Smooth muscle cell of the brain vasculature (primary cell): Measurements from ENCODE around the gene CHMP4A.
"Not testable (repeated sequence)": the region's sequence is repeated elsewhere in the genome, so short reads cannot be mapped to it uniquely, and the experiment has no call there.

Experiments used
- DNase-seq: peaks from one replicate; pipeline ENCODE4 v3.0.0-alpha.2; 2012; ENCODE audit warnings: low read depth, low spot score

CHMP4A gene

DNA sequence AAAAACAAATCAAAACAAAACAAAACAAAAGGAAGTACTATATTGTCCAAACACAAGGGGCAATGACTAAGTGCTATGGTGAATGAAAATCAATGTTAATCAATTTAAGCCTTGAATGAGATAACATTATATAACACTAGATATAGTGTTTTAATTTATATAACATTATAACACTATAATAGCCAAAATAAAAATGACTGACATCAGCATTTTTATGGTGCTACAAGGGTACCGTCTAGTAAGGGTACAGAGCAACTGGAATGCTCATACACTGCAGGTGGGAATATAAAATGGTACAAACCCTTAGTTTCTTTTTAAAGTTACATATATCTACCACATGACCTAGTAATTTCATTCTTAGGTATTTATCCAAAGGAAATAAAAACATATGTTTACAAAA is 13.2 kb upstream of the CHMP4A start:
- no peak for DNase-seq

DNA sequence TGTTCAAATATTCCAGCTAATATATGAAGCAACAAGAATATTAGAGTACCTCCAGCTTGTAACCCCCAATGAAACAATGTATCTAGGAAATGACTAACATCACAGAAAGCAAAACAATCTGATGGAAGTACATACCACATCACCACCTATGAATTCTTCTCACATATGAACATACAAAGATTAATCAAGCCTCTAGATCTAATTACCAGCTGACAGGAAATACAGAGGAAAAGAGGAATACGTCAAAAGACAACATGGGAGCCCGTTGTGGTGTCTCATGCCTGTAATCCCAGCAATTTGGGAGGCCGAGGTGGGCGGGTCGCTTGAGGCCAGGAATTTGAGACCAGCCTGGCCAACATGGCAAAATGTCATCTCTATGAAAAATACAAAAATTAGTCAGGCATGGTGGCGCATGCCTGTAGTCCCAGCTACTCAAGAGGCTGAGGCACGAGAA is 11.4 kb upstream of the CHMP4A start:
- no peak for DNase-seq

DNA sequence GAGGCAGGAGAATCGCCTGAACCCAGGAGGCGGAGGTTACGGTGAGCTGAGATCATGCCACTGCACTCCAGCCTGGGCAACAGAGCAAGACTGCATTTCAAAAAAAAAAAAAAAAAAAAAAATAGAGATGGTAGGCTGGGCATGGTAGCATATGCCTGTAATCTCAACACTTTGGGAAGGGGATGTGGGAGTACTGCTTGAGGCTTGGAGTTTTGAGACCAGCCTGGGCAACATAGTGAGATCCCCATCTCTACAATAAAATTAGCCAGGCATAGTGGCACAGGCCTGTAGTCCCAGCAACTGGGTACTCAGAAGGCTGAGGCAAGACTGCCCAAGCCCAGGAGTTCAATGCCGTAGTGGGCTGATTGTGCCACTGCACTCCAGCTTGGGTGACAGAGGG is 9.7 kb upstream of the CHMP4A start:
- not testable (repeated sequence) for DNase-seq

DNA sequence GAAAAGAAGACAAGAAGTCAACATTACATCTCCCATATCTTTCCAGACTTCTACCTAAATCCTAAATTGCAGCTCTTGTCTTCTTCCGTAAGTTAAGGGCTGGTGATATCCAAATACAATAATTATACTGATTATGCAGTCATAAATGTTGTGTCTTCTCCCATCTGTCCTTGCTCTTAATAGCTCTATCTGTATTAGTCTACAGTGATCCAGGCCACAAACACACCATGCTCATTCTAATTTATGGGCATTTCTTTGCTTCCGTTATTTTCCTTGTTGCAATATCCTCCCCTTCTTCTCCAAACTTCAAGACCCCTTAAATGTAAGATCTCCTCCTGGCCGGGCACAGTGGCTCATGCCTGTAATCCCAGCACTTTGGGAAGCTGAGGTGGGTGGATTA is 6.2 kb upstream of the CHMP4A start:
- DNase-seq: no peak

DNA sequence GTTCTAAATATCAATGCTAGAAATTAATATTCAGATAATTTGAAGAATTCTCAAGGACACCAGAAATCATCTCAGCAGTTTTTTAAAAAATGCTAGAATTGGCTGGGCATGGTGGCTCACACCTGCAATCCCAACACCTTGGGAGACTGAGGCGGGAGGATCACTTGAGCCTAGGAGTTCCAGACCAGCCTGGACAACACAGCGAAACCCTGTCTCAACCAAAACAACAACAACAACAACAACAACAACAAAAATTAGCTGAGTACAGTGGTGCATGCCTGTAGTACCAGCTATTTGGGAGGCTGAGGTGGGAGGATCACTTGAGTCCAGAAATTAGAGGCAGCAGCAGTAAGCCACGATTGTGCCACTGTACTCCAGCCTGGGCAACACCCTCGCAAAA is 5.8 kb upstream of the CHMP4A start:
- no peak for DNase-seq

DNA sequence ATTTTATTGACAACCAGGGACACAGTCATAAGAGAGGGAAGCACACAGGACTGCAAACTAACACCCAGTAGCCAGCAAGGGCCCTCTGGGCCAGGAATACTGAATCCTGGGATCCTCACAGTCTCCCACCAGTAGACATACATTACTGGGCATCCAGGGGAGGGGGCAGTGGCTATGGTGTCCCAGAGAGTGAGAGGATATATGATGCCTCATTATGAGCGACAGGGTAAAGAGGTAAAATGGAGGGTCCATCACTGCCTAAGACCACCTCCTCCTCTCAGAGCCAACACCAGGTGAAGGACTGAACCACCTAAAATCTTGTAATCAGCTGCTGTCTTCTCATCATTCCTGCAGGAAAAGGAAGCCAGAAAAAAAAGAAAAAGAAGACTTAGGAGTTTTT is 3.6 kb upstream of the CHMP4A start:
- DNase-seq: not testable (repeated sequence)

DNA sequence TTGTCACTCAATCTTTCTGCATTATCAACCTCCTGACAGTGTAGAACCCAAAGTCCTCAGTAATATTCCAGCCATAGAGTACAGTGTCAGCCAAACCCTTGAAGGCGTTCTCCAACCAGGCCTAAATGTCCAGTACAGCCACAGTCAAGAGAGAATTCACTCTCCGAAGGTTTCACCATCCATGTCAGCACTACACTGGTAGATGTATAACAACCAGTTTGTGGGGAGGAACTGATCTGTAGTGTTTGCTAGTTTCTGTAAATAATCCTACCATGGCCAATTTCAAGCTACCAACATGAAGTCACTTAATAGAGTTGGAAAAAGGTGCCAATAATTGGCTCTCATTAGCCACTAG is 3.0 kb upstream of the CHMP4A start:
- no peak for DNase-seq

DNA sequence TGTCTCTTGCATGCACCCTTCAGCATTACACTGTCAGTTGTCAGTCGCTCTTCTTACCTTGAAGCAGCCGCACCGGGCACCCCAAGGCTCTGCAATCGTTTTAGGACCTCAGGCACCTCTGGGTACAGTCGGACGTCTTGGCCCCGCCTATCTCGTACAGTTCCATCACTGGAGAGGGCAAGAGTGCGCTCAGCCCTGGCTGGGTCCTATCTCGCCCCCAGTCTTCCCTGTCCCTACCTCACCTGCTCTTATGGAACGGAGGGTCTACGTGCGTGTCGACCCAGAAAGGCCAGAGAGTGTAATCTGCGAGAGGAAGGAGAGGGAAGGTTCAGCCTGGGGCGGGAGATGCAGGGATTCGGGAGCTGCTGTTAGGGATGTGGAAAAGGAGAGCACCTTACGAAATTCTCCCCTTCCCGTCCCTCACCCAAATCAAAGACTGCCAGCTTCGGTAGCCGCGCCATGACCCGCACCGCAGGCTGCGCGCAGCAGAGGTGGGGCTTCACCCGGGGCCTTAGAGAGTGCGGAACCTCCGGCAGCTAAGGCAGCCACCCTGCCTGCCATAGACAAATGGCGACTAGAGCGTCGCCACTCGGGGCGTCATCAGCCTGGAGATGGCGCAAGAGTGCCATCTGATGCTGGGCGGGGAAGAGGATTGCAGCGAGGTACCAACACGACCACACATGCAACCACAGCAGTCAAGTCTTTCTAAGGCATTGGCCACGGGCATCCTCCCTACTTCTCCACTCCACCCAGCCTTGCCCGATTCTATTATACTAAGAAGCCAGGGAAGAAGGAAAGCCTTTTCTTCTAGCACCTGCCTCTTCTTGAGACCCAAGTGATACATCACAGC is 2.4 kb upstream of the CHMP4A start, which contains the start of gene MDP1:
TSS of gene MDP1 (minus strand) at position 572 of the 850 bp plus-strand sequence. CDS start at position 461, 111 bp downstream.
- peak; percentile 66 for DNase-seq

DNA sequence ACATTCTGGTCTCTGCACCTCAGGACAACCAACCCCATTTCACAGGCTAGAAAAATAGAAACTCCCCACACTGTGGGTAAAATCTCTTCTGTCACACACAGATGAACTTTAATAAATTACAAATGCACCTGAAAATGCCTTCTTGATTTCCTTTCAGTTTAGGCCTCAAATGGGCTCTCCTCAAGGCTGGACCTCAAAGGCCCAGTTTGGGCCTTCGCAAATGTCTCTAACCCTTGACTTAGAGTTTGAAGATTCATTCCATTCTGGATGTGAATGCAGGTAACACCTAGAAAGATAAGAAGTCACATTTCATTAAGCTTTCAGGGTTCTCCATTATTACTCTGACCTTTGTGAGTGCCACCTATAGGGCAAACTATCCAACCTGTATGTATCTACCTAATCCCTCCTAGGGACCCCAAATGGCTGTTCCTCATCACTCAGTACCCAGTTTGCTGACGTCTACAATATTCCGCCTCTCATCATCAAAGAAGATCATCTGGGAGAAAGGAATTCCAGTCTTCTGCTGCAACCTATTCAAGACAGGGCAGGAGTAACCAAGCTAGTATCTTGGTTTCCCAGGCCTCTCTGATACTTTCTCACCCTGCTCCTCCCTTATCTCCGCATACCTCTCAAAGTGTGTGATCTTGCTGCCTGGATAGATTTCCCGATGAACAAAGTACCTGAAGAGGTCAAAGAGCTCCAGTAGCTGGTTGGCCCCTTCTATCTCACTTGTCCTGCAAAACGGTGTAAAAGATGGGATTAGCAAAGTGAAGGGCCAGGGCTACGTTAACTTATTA is 776 bp upstream of the CHMP4A start:
- no peak for DNase-seq

DNA sequence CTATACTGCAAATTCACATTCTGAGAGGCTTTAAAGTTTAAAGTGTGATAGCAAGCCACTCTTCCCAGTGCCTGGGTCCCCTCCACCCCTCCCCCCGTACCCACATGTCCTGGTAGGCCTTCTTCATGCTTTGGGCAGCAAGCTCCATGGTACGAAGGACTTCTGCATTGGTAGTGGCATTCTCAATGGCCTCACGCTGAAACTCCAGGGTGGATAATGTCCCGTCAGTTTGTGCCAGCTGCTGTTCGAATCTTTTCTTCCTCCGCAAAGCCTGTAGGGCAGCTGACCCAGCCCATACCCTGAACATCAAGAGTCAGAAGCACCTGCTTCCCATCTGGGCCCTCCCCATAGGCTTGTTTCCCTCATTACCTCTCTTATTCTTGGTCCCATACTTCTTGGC is 2.0 kb downstream of the CHMP4A start:
- DNase-seq: no peak

DNA sequence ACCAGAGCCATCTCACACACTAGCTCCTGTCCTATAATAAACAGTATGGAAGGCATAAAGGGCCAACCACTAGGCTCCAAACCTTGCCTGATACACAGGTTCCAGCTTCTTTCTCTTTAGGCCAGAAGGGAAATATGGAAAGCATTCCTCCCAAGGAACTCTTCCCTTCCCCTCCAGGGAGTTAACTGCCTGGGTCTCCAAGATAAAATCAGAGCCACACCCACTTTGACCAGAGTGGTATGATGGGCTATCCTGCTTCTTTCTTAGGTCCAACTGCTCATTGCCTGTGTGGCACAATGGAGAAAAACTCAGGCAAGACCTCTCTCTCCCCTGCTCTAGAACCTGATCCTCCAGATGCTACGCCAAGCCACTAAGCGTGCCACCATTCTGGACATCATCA is 5.7 kb downstream of the CHMP4A start:
- no peak for DNase-seq

DNA sequence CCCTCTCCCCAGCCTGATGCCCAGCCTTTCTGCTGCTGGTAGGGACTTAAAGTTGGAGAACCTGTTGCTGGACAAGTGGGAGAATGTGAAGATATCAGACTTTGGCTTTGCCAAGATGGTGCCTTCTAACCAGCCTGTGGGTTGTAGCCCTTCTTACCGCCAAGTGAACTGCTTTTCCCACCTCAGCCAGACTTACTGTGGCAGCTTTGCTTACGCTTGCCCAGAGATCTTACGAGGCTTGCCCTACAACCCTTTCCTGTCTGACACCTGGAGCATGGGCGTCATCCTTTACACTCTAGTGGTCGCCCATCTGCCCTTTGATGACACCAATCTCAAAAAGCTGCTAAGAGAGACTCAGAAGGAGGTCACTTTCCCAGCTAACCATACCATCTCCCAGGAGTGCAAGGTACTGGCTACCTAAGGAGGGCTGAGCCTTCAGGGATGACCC is 6.2 kb downstream of the CHMP4A start:
- no peak for DNase-seq

DNA sequence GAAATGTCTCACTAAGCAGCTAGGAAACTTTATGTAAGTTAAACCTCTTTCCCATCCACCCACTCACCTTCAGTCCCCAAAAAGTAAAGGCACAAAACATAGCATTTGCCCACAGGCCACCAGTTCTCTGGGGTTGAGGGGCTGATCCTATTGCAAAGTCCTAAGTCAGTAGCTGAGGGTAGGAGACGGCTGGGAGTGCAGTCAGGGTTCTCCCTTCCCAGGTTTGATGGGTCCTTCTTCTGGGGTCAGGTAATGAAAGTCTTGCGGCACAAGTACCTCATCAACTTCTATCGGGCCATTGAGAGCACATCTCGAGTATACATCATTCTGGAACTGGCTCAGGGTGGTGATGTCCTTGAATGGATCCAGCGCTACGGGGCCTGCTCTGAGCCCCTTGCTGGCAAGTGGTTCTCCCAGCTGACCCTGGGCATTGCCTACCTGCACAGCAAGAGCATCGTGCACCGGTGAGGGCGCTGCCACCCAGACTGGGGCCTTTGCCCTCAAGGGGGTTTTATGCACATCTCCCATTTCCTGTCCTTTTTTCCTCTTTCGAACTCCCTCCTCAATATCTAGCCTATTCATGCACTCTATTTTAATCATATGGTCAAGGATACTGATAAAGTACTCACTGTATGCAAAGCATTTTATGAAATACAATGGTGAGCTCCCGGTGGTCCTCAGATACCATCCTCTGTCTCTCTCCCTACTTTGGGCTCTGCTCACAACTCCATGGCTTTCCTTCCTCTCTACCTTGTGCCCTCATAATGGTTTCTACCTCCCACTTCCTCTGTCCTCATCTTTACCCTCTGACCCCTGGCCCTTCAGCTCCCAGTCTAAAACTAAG is 6.8 kb downstream of the CHMP4A start:
- DNase-seq: no peak

DNA sequence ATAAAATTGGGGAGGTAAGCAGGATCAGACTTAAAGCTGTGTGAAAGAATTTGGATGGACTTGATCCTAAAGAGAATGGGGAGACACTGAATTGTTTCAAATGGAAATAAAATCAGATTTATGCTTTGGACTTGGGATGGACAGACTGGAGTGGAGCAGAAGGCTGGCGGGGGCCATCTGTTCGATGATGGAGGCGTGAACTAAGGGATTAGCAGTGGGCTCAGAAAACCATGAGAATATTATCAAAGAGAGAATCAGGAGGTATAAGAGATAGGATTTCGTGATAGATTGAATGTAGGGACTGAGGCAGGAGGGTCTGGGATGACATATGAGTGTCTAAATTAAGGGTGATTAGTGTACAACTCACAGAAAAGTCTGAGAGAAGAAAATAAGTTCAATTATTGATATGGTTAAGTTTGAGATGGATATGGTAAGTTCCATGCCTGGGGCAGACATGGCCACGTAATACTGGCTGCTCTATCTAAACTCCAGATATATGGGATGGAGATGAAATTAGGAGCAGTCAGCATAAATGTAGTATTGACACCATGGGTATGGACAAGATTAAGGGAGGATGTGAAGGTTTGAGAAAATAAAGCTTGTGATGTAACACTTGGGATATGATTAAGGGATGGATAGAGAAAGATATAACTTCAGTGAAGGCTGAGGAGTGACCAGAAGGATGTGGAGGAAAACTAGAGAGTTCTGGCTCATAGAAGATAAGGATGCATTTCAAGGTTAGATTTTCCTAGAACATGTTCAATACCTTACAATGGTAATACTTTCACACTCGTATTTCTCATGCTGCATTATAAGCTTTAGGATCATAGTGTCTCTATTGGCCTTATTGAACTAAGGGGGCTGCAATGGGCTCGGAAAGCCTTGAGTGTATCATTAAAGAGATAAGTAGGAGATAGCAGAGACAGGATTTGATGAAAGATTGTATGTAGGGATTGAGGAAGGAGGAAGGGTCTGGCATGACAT is 8.8 kb downstream of the CHMP4A start:
- DNase-seq: no peak

DNA sequence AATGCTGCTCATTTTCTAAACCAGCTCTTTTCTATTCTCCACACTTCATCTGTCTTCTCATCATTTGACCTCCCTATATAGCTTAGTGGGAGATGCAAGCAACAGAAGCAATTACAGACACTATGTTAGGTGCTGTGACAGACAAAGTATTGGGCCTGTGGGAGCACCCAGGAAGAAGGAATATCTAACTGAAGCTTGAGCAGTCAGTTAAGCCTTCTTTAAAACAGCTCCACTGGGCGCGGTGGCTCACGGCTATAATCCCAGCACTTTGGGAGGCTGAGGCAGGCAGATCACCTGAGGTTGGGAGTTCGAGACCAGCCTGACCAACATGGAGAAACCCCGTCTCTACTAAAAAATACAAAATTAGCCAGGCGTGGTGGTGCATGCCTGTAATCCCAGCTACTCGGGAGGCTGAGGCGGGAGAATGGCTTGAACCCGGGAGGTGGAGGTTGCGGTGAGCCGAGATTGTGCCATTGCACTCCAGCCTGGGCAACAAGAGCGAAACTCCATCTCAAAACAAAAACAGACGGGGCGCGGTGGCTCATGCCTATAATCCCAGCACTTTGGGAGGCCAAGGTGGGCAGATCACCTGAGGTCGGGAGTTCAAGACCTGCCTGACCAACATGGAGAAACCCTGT is 9.9 kb downstream of the CHMP4A start:
- DNase-seq: not testable (repeated sequence)

DNA sequence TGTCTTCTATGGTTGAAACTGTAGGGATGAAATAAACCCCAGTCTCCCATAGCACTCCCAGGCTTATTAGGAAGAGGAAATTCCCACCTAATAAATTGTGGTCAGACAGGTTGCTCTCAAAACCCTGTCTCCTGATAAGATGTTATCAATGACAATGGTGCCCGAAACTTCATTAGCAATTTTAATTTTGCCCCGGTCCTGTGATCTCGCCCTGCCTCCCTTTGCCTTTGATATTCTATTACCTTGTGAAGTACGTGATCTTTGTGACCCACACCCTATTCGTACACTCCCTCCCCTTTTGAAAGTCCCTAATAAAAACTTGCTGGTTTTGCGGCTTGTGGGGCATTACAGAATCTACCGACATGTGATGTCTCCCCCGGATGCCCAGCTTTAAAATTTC is 10.8 kb downstream of the CHMP4A start:
- not testable (repeated sequence) for DNase-seq

DNA sequence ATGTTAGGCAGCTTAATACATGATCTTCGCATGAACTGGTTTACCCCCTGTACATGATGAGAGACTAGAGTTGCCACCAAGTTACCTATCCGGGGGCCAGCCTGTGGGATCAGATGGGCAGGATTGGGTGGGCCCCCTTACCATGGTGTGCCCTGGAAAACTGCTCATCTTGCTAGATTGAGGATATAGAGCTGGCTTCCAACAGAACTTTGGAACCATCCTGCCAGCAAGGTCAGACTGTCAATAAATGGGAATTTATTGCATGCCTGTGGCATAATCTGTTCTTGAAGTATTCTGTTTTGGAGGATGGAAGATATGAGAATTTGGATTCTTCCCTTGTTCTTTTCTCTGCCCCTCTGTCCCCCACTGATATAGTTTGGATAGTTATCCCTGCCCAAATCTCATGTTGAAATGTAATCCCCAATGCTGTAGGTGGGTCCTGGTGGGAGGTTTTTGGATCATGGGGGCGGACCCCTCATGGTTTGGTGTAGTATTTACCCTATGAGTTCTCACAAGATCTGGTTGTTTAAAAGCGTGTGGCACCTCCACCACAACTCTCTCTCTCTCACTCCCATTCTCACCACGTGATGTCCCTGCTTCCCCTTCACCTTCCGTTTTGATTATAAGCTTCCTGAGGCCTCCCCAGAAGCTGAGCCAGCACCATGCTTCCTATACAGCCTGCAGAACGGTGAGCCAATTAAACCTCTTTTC is 14.3 kb downstream of the CHMP4A start:
- DNase-seq: no peak

DNA sequence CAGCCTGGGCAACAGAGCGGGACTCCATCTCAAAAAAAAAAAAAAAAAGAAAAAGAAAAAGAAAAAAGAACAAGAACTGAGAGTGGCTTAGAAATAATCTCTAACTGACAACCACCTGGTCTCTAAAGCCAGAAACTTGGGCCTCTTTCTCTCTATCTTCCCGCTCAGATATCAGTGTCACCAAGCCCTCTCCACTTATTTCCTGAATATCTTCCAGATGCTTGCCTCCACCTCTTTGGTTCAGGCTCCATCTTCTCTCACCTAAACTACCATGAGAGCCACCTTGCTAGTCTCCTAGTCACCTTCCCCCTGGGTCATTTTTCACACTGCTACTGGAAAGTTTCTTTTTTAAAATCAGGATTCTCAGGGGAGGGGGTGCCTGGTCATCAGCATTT is 16.2 kb downstream of the CHMP4A start:
- no peak for DNase-seq
